Subcutaneous adipose tissue (tissue), 4 donors: ENCODE data around the gene IL1RAPL1. TPM values are rescaled to one million over a fixed set of nuclear protein-coding genes. Genes with fewer than 3 reads are reported as not detected.

Experiments used
- CTCF ChIP-seq: fragments of 450-650 bp; IDR thresholded peaks from one replicate; pipeline ENCODE4 v1.5.1; 2016; ENCODE audit warnings: low read depth, mild to moderate bottlenecking, control low read depth, antibody characterized with exemption, moderate library complexity
- total RNA-seq, 4 donors: library from RNA; depleted of rRNA; stranded (reverse); fragments of >200 nt; gene quantifications; one replicate each; pipeline ENCODE4 v1.1.0, GENCODE V29; 2016

Gene IL1RAPL1
- total RNA-seq, 4 donors from 2014 or later, result 0.66 TPM; not detected in 3

- TF ChIP-seq CTCF, result no peak
These were observed 5.7 kb upstream of the IL1RAPL1 start for GRCh38 chrX:28581522-28581921.

GRCh38 chrX:28582511-28582910 is 4.7 kb upstream of the IL1RAPL1 start:
- TF ChIP-seq CTCF, result no peak

DNA sequence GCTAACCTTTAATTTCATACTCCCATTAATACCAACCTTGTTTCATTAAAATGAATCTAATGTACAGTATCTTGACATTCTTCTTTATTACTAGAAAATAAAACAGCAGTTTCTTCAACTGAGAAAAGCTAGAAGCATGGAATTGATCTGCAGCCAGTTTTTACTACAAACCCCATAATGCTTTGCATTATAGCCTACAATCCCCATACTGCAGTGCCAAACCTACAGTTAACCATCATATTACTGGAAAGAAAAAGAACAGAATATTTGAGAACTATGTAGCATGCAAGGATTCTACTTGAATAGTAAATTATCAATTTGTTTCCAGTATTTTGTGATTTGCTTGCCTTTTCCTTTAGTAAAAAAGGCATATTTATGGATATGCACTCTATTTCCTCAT is 3.2 kb upstream of the IL1RAPL1 start:
- no peak for TF ChIP-seq CTCF

DNA sequence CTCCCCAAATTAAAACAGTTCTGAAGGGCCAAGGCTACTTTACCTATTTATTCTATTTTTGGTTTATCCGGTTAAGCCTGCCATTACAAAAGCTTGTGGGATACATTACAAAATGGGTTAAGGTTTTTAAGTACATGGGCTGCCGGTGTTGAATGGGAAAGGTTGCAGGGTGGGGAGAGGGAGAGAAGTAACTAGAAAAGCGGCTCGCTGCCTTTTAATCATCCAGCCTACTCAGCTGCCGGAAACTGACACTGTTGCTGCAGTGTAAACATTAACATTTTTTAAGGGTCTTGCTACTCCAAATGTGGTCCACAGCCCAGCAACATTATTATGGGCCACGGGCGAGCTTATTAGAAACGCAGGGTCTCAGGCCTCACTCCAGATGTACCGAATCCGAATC is 1.5 kb upstream of the IL1RAPL1 start:
- no peak for TF ChIP-seq CTCF

DNA sequence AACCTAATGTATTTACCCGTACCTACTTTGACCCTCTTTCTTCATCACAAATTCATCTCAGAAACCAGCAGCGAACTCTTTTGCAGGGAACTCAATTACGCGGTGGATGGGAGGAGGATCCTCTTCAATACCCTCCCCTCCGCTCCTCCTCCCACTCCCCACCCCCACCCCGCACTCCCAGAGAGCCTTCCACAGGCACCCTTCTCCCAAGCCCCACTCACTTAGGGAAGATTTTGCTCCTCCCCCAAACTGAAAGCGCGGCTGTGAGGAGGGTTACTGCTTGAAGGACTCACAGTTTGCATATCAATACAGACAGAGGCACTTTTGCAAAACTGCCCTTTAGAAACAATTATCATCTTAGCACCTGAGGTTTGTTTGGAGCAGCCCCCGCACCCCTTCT is 960 bp upstream of the IL1RAPL1 start:
- no peak for TF ChIP-seq CTCF

GRCh38 chrX:28589046-28589445 is 1.8 kb downstream of the IL1RAPL1 start:
- no peak for TF ChIP-seq CTCF

DNA sequence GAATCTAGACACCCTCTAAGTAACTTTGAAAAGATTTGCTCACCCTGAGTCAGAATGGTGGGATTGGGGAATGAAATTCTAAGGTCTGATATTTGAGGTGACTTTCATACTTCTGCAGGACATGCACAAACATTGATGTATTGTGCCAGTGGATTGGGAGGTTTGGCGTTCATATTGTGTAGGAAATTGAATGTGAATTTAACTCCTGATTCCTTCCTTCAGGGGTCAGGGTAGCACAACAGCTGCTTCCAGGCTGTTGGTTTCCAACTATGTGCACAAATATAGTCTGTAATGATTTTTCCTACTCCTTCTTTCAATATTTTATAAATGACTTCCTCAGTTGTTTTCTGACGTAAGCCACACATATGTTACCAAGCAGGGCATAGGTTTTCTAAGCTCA is 3.1 kb downstream of the IL1RAPL1 start:
- no peak for TF ChIP-seq CTCF
